ENCODE measurements around the gene TGM3.

DNA sequence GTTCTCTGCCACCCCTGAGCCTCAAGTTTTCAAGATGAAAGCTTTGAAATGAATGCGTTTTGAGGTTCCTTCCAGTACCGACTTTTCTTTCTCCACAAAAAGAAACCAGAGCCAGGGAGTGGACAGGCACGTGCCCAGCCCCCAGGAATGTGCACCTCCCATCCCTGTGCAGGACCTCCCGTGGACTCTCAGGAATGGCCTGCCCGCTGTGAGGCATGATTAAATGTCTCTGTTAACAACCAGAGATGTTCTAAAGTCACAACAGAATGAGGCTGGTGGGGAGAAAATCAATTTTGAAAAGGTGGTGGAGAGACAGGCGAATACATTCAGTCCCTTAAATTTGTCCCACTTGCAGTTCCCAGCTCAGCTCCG, 1.5 kb downstream of the TGM3 start:
- TF ChIP-seq, protein P1, sequence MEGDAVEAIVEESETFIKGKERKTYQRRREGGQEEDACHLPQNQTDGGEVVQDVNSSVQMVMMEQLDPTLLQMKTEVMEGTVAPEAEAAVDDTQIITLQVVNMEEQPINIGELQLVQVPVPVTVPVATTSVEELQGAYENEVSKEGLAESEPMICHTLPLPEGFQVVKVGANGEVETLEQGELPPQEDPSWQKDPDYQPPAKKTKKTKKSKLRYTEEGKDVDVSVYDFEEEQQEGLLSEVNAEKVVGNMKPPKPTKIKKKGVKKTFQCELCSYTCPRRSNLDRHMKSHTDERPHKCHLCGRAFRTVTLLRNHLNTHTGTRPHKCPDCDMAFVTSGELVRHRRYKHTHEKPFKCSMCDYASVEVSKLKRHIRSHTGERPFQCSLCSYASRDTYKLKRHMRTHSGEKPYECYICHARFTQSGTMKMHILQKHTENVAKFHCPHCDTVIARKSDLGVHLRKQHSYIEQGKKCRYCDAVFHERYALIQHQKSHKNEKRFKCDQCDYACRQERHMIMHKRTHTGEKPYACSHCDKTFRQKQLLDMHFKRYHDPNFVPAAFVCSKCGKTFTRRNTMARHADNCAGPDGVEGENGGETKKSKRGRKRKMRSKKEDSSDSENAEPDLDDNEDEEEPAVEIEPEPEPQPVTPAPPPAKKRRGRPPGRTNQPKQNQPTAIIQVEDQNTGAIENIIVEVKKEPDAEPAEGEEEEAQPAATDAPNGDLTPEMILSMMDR (IDR thresholded peaks at IDR 0.05): no peak
- TF ChIP-seq POLR2A (IDR thresholded peaks at IDR 0.05): no peak

All from lower leg skin (tissue), 3 donors.